Measurements from ENCODE around the gene CEP192. TPM values are rescaled to one million over a fixed set of nuclear protein-coding genes. Genes with fewer than 3 reads are reported as not detected.

The CEP192 gene
- total RNA-seq, 1 donor: 29.7 TPM

GRCh38 chr18:12958478-12958877 lies 32.7 kb upstream of the CEP192 start:
- peaks cover 47% of the 10 kb centered on the region for H3K79me2 ChIP-seq (ENCODE audit: insufficient read depth, low read length)
- peaks cover 11% of the 10 kb centered on the region for H4K20me1 ChIP-seq (ENCODE audit: insufficient read depth, low read length)
- no peaks in the 10 kb centered on the region for H3K9me3 ChIP-seq (ENCODE audit: low read depth, low read length)
- no peak overlapping the region for H3K27ac ChIP-seq (ENCODE audit: low read depth, low read length)
- H3K36me3 ChIP-seq (ENCODE audit: insufficient read depth, low read length): peaks cover 40% of the 10 kb centered on the region
- H3K4me1 ChIP-seq (ENCODE audit: insufficient read depth, low read length): no peaks in the 10 kb centered on the region
- H3K4me3 ChIP-seq (ENCODE audit: insufficient read depth, low read length): no peak overlapping the region
- H3K27me3 ChIP-seq (ENCODE audit: insufficient read depth, low read length): no peaks in the 10 kb centered on the region
- DNase-seq (ENCODE audit: insufficient read length, low spot score, missing footprints): no peak
- no peak overlapping the region for H2AFZ ChIP-seq (ENCODE audit: low read length)
- H3K4me2 ChIP-seq (ENCODE audit: insufficient read depth, low read length): no peak overlapping the region
- TF ChIP-seq CTCF (IDR thresholded peaks at IDR 0.05; ENCODE audit: extremely low read depth, low read depth, low read length): no peak

GRCh38 chr18:12960395-12960794 lies 30.8 kb upstream of the CEP192 start:
- H3K4me2 ChIP-seq (ENCODE audit: insufficient read depth, low read length): no peak overlapping the region
- no peak overlapping the region for H3K4me3 ChIP-seq (ENCODE audit: insufficient read depth, low read length)
- no peak for TF ChIP-seq CTCF (IDR thresholded peaks at IDR 0.05; ENCODE audit: extremely low read depth, low read depth, low read length)
- H3K9me3 ChIP-seq (ENCODE audit: low read depth, low read length): no peaks in the 10 kb centered on the region
- no peak overlapping the region for H3K27ac ChIP-seq (ENCODE audit: low read depth, low read length)
- no peak overlapping the region for H2AFZ ChIP-seq (ENCODE audit: low read length)
- peaks cover 43% of the 10 kb centered on the region for H3K36me3 ChIP-seq (ENCODE audit: insufficient read depth, low read length)
- H3K79me2 ChIP-seq (ENCODE audit: insufficient read depth, low read length): peaks cover 45% of the 10 kb centered on the region
- peaks cover 11% of the 10 kb centered on the region for H4K20me1 ChIP-seq (ENCODE audit: insufficient read depth, low read length)
- H3K27me3 ChIP-seq (ENCODE audit: insufficient read depth, low read length): no peaks in the 10 kb centered on the region
- no peaks in the 10 kb centered on the region for H3K4me1 ChIP-seq (ENCODE audit: insufficient read depth, low read length)
- DNase-seq (ENCODE audit: insufficient read length, low spot score, missing footprints): no peak

GRCh38 chr18:12960853-12961397 lies 30.2 kb upstream of the CEP192 start:
- DNase-seq (ENCODE audit: insufficient read length, low spot score, missing footprints): no peak
- Histone ChIP-seq H3K36me3 (ENCODE audit: insufficient read depth, low read length) (peaks cover 38% of the 10 kb centered on the region), H2AFZ (ENCODE audit: low read length) (no peak overlapping the region)

GRCh38 chr18:12963069-12963468 lies 28.1 kb upstream of the CEP192 start:
- TF ChIP-seq CTCF (IDR thresholded peaks at IDR 0.05; ENCODE audit: extremely low read depth, low read depth, low read length): no peak
- no peaks in the 10 kb centered on the region for H3K9me3 ChIP-seq (ENCODE audit: low read depth, low read length)
- no peak overlapping the region for H3K27ac ChIP-seq (ENCODE audit: low read depth, low read length)
- DNase-seq (ENCODE audit: insufficient read length, low spot score, missing footprints): no peak
- no peak overlapping the region for H3K4me3 ChIP-seq (ENCODE audit: insufficient read depth, low read length)
- no peaks in the 10 kb centered on the region for H3K27me3 ChIP-seq (ENCODE audit: insufficient read depth, low read length)
- peaks cover 41% of the 10 kb centered on the region for H3K79me2 ChIP-seq (ENCODE audit: insufficient read depth, low read length)
- H3K36me3 ChIP-seq (ENCODE audit: insufficient read depth, low read length): peaks cover 35% of the 10 kb centered on the region
- no peaks in the 10 kb centered on the region for H3K4me1 ChIP-seq (ENCODE audit: insufficient read depth, low read length)
- H2AFZ ChIP-seq (ENCODE audit: low read length): no peak overlapping the region
- peaks cover 11% of the 10 kb centered on the region for H4K20me1 ChIP-seq (ENCODE audit: insufficient read depth, low read length)
- no peak overlapping the region for H3K4me2 ChIP-seq (ENCODE audit: insufficient read depth, low read length)

More at GRCh38 chr18:12960853-12961397, 30.2 kb upstream of the CEP192 start:
- H3K4me2 ChIP-seq (ENCODE audit: insufficient read depth, low read length): no peak overlapping the region
- no peak overlapping the region for H3K4me3 ChIP-seq (ENCODE audit: insufficient read depth, low read length)
- no peak overlapping the region for H3K27ac ChIP-seq (ENCODE audit: low read depth, low read length)
- no peaks in the 10 kb centered on the region for H3K27me3 ChIP-seq (ENCODE audit: insufficient read depth, low read length)
- H3K4me1 ChIP-seq (ENCODE audit: insufficient read depth, low read length): no peaks in the 10 kb centered on the region
- TF ChIP-seq CTCF (IDR thresholded peaks at IDR 0.05; ENCODE audit: extremely low read depth, low read depth, low read length): no peak
- no peaks in the 10 kb centered on the region for H3K9me3 ChIP-seq (ENCODE audit: low read depth, low read length)
- H3K79me2 ChIP-seq (ENCODE audit: insufficient read depth, low read length): peaks cover 45% of the 10 kb centered on the region
- peaks cover 11% of the 10 kb centered on the region for H4K20me1 ChIP-seq (ENCODE audit: insufficient read depth, low read length)
